Trophoblast cell (in vitro differentiated cells and primary cell): Measurements from ENCODE around the gene KCNB1.

ENCODE experiments used
- DNase-seq, 2 donors: peaks; one replicate each; pipeline ENCODE4 v3.0.0-alpha.2; 2016
- H2AFZ ChIP-seq: 2 replicates; pipeline ENCODE4 v1.6.1; 2013; ENCODE audit warnings: low read length, moderate library complexity, mild to moderate bottlenecking; ENCODE audit not compliant: insufficient read depth, poor library complexity
- H2AK5ac ChIP-seq: 2 replicates; pipeline ENCODE4 v1.6.1; 2013; ENCODE audit warnings: mild to moderate bottlenecking, low read length
- H2BK120ac ChIP-seq: 2 replicates; pipeline ENCODE4 v1.6.1; 2013; ENCODE audit warnings: low read length, mild to moderate bottlenecking, moderate library complexity; ENCODE audit not compliant: insufficient read depth, poor library complexity
- H2BK12ac ChIP-seq: 2 replicates; pipeline ENCODE4 v1.6.1; 2013; ENCODE audit warnings: mild to moderate bottlenecking, low read length, moderate library complexity
- H2BK5ac ChIP-seq: 2 replicates; pipeline ENCODE4 v1.6.1; 2013; ENCODE audit warnings: low read length, low read depth, moderate library complexity, mild to moderate bottlenecking; ENCODE audit not compliant: poor library complexity
- H3K14ac ChIP-seq: 2 replicates; pipeline ENCODE4 v1.6.1; 2013; ENCODE audit warnings: mild to moderate bottlenecking, low read length
- H3K18ac ChIP-seq: 2 replicates; pipeline ENCODE4 v1.6.1; 2013; ENCODE audit warnings: mild to moderate bottlenecking, low read length
- H3K23ac ChIP-seq: 2 replicates; pipeline ENCODE4 v1.6.1; 2013; ENCODE audit warnings: low read length
- H3K27ac ChIP-seq: 2 replicates; pipeline ENCODE4 v1.5.1; 2013; ENCODE audit warnings: low read depth, mild to moderate bottlenecking, inconsistent platforms, low read length, moderate library complexity
- H3K27me3 ChIP-seq: 2 replicates; pipeline ENCODE4 v1.6.1; 2013; ENCODE audit warnings: inconsistent platforms, mild to moderate bottlenecking, low read length, moderate library complexity; ENCODE audit not compliant: insufficient read depth
- H3K36me3 ChIP-seq, 2 experiments: 1 replicate in 1 of 2; 2 replicates in 1 of 2; pipeline ENCODE4 v1.6.1; 2013; ENCODE audit warnings: low read length in 2 of 2, mild to moderate bottlenecking in 2 of 2, moderate library complexity in 1 of 2; ENCODE audit not compliant: insufficient read depth in 2 of 2, control insufficient read depth in 1 of 2
- H3K4ac ChIP-seq: 2 replicates; pipeline ENCODE4 v1.6.1; 2013; ENCODE audit warnings: low read depth, mild to moderate bottlenecking, low read length, moderate library complexity
- H3K4me1 ChIP-seq, 2 experiments: 1 replicate in 1 of 2; 2 replicates in 1 of 2; pipeline ENCODE4 v1.6.1; 2013; ENCODE audit warnings: low read length in 2 of 2, mild to moderate bottlenecking in 2 of 2, moderate library complexity in 1 of 2; ENCODE audit not compliant: insufficient read depth in 2 of 2, control insufficient read depth in 1 of 2
- H3K4me2 ChIP-seq: 2 replicates; pipeline ENCODE4 v1.6.1; 2013; ENCODE audit warnings: inconsistent platforms, mild to moderate bottlenecking, low read length, moderate library complexity
- H3K4me3 ChIP-seq: 2 replicates; pipeline ENCODE4 v1.5.1; 2013; ENCODE audit warnings: mild to moderate bottlenecking, low read depth, low read length, inconsistent platforms
- H3K79me1 ChIP-seq: one replicate; pipeline ENCODE4 v1.6.1; 2013; ENCODE audit warnings: low read length
- H3K79me2 ChIP-seq: 2 replicates; pipeline ENCODE4 v1.6.1; 2013; ENCODE audit warnings: low read length, mild to moderate bottlenecking; ENCODE audit not compliant: control insufficient read depth, insufficient read depth, poor library complexity
- H3K9ac ChIP-seq: 2 replicates; pipeline ENCODE4 v1.6.1; 2013; ENCODE audit warnings: mild to moderate bottlenecking, low read length
- H3K9me3 ChIP-seq: 2 replicates; pipeline ENCODE4 v1.6.1; 2013; ENCODE audit warnings: low read depth, mild to moderate bottlenecking, control low read depth, inconsistent platforms, low read length; ENCODE audit not compliant: insufficient read depth
- H4K12ac ChIP-seq: 2 replicates; pipeline ENCODE4 v1.6.1; 2013; ENCODE audit warnings: low read depth, mild to moderate bottlenecking, low read length, moderate library complexity
- H4K8ac ChIP-seq: 2 replicates; pipeline ENCODE4 v1.6.1; 2013; ENCODE audit warnings: low read depth, mild to moderate bottlenecking, low read length, moderate library complexity
- H4K91ac ChIP-seq: one replicate; pipeline ENCODE4 v1.6.1; 2013; ENCODE audit warnings: low read depth, mild to moderate bottlenecking, low read length, moderate library complexity
- WGBS: extraction: QIAGEN DNeasy Blood & Tissue Kit; methylation state at CpG from one replicate; pipeline ENCODE4 v1.1.7; 2013; ENCODE audit warnings: missing lambda C conversion rate; ENCODE audit not compliant: insufficient read length, insufficient coverage; ENCODE audit errors: extremely low coverage; 5-methylcytosine and 5-hydroxymethylcytosine counted together

KCNB1 gene

GRCh38 chr20:49490689-49491088, 8.2 kb upstream of the KCNB1 start:
- Histone ChIP-seq H3K27me3 (no peaks in the 10 kb centered on the region), H3K14ac (no peak overlapping the region), H3K79me1 (no peaks in the 10 kb centered on the region), H3K36me3 (no peaks in the 10 kb centered on the region), H3K9ac (no peak overlapping the region), H4K91ac (no peak overlapping the region), H2AFZ (no peak overlapping the region), H3K4me1 (no peaks in the 10 kb centered on the region), H2BK120ac (no peak overlapping the region), H3K4me3 (no peak overlapping the region), H4K12ac (no peak overlapping the region), H3K4me2 (no peak overlapping the region), H2BK12ac (no peak overlapping the region), H3K27ac (no peak overlapping the region), H3K18ac (no peak overlapping the region), H3K23ac (no peak overlapping the region), H2BK5ac (no peak overlapping the region), H3K9me3 (no peaks in the 10 kb centered on the region), H4K8ac (no peak overlapping the region), H3K79me2 (no peaks in the 10 kb centered on the region), H2AK5ac (no peak overlapping the region), H3K4ac (no peak overlapping the region)
- WGBS = no CpG with 5 or more reads among the region's 1 CpG
- peak; percentile 87 to 96 for DNase-seq

GRCh38 chr20:49489688-49490087, 7.2 kb upstream of the KCNB1 start:
- H4K91ac ChIP-seq = no peak overlapping the region
- H3K4me1 ChIP-seq = no peaks in the 10 kb centered on the region
- no peaks in the 10 kb centered on the region for H3K9me3 ChIP-seq
- H3K9ac ChIP-seq = no peak overlapping the region
- H3K27ac ChIP-seq = no peak overlapping the region
- WGBS = no CpG with 5 or more reads among the region's 5 CpGs
- H2AFZ ChIP-seq = no peak overlapping the region
- H2BK5ac ChIP-seq = no peak overlapping the region
- no peak overlapping the region for H4K8ac ChIP-seq
- no peak overlapping the region for H3K4me3 ChIP-seq
- peaks cover 3% of the 10 kb centered on the region for H3K27me3 ChIP-seq
- no peaks in the 10 kb centered on the region for H3K79me2 ChIP-seq
- DNase-seq = no peak
- no peak overlapping the region for H2BK12ac ChIP-seq
- no peak overlapping the region for H3K18ac ChIP-seq
- no peak overlapping the region for H3K23ac ChIP-seq
- H3K4me2 ChIP-seq = no peak overlapping the region
- H2BK120ac ChIP-seq = no peak overlapping the region
- no peak overlapping the region for H2AK5ac ChIP-seq
- H3K14ac ChIP-seq = no peak overlapping the region
- H3K79me1 ChIP-seq = no peaks in the 10 kb centered on the region
- H3K4ac ChIP-seq = no peak overlapping the region
- no peak overlapping the region for H4K12ac ChIP-seq
- no peaks in the 10 kb centered on the region for H3K36me3 ChIP-seq

- H3K14ac ChIP-seq = no peak overlapping the region
- H3K23ac ChIP-seq = no peak overlapping the region
- no peak for DNase-seq
- no peak overlapping the region for H3K4me3 ChIP-seq
- H3K4me2 ChIP-seq = no peak overlapping the region
- no peak overlapping the region for H4K8ac ChIP-seq
- no peak overlapping the region for H2AFZ ChIP-seq
- no peaks in the 10 kb centered on the region for H3K79me2 ChIP-seq
- H3K27ac ChIP-seq = no peak overlapping the region
- H3K18ac ChIP-seq = no peak overlapping the region
- no peak overlapping the region for H4K91ac ChIP-seq
- H3K4ac ChIP-seq = no peak overlapping the region
- H3K36me3 ChIP-seq = no peaks in the 10 kb centered on the region
- no peaks in the 10 kb centered on the region for H3K79me1 ChIP-seq
- no peak overlapping the region for H2BK12ac ChIP-seq
- H2AK5ac ChIP-seq = no peak overlapping the region
- H3K27me3 ChIP-seq = peaks cover 14% of the 10 kb centered on the region
- H3K9me3 ChIP-seq = peaks cover 1% of the 10 kb centered on the region
- no peak overlapping the region for H4K12ac ChIP-seq
- no peak overlapping the region for H3K9ac ChIP-seq
- peaks cover 2 to 6% of the 10 kb centered on the region in 2 experiments for H3K4me1 ChIP-seq
- no peak overlapping the region for H2BK5ac ChIP-seq
- H2BK120ac ChIP-seq = no peak overlapping the region
Measured at GRCh38 chr20:49486064-49486463, 3.6 kb upstream of the KCNB1 start.

GRCh38 chr20:49485563-49485962, 3.1 kb upstream of the KCNB1 start:
- WGBS = no CpG with 5 or more reads among the region's 1 CpG
- no peak overlapping the region for H3K23ac ChIP-seq
- H3K4me3 ChIP-seq = no peak overlapping the region
- no peaks in the 10 kb centered on the region for H3K36me3 ChIP-seq
- H2AK5ac ChIP-seq = no peak overlapping the region
- H3K9ac ChIP-seq = no peak overlapping the region
- peaks cover 2 to 6% of the 10 kb centered on the region in 2 experiments for H3K4me1 ChIP-seq
- no peaks in the 10 kb centered on the region for H3K79me1 ChIP-seq
- no peak overlapping the region for H3K27ac ChIP-seq
- H3K18ac ChIP-seq = no peak overlapping the region
- H2BK120ac ChIP-seq = no peak overlapping the region
- H3K14ac ChIP-seq = no peak overlapping the region
- H2BK5ac ChIP-seq = no peak overlapping the region
- no peak overlapping the region for H2BK12ac ChIP-seq
- no peak overlapping the region for H4K8ac ChIP-seq
- no peak overlapping the region for H2AFZ ChIP-seq
- peaks cover 14% of the 10 kb centered on the region for H3K27me3 ChIP-seq
- H3K4me2 ChIP-seq = no peak overlapping the region
- no peak for DNase-seq
- peaks cover 1% of the 10 kb centered on the region for H3K9me3 ChIP-seq
- no peaks in the 10 kb centered on the region for H3K79me2 ChIP-seq
- H4K12ac ChIP-seq = no peak overlapping the region
- H4K91ac ChIP-seq = no peak overlapping the region
- no peak overlapping the region for H3K4ac ChIP-seq
